Tracheal epithelial cell (primary cell): Measurements from ENCODE around the gene SDC4. TPM values are rescaled to one million over a fixed set of nuclear protein-coding genes. Genes with fewer than 3 reads are reported as not detected.

ENCODE experiments used
- total RNA-seq: library from RNA; depleted of rRNA; stranded (reverse); fragments of >200 nt; gene quantifications from 2 replicates; pipeline ENCODE4 v1.2.1, GENCODE V29; 2014

The SDC4 gene
- total RNA-seq, result 335 and 460 TPM in 2 replicates

GRCh38 chr20:45347936-45348778 is at the start of gene SDC4:
Gene SDC4, minus strand, starts transcription at chr20:45348424. Its CDS starts 40 bp downstream, at chr20:45348384.

GRCh38 chr20:45378191-45378590 is 30.0 kb upstream of the SDC4 start, which contains the start of gene TP53TG5:
Gene TP53TG5, minus strand, starts transcription at chr20:45378325. Its CDS starts 89 bp downstream, at chr20:45378236.

GRCh38 chr20:45362804-45363610 is 14.8 kb upstream of the SDC4 start, which contains the start of gene SYS1:
Gene SYS1, plus strand, starts transcription at chr20:45363156. Its CDS starts 376 bp downstream, at chr20:45363532.

GRCh38 chr20:45308117-45308778 is 40.0 kb downstream of the SDC4 start, which contains the start of gene MATN4:
Gene MATN4, minus strand, starts transcription at chr20:45308299. Its CDS starts 2,717 bp downstream, at chr20:45305582.

GRCh38 chr20:45306431-45306982 is 41.7 kb downstream of the SDC4 start, which contains the start of gene RBPJL:
Gene RBPJL, plus strand, starts transcription at chr20:45306840. Its CDS starts 83 bp downstream, at chr20:45306923.

Other genes starting within 250 kb of the SDC4 start
- gene KCNS1, start 247.3 kb downstream of the SDC4 start, total RNA-seq, result 1.1 and 3.9 TPM in 2 replicates
- gene WFDC5, start 233.2 kb downstream of the SDC4 start, total RNA-seq, result 2.4 TPM in 1 of 2 replicates, not detected in the other
- gene WFDC12, start 224.0 kb downstream of the SDC4 start, total RNA-seq, result 0.96 TPM in 1 of 2 replicates, not detected in the other
- gene PI3, start 173.5 kb downstream of the SDC4 start, total RNA-seq, result 7.0 and 45.3 TPM in 2 replicates
- gene SEMG1, start 141.4 kb downstream of the SDC4 start, total RNA-seq, result not detected in 2 replicates
- gene SEMG2, start 127.1 kb downstream of the SDC4 start, total RNA-seq, result not detected in 2 replicates
- 837 and 1,171 TPM in 2 replicates for gene SLPI, start 93.9 kb downstream of the SDC4 start, total RNA-seq
- not detected in 2 replicates for gene RBPJL, start 41.6 kb downstream of the SDC4 start, total RNA-seq
- gene MATN4, start 40.1 kb downstream of the SDC4 start, total RNA-seq, result 0.21 TPM in 1 of 2 replicates, not detected in the other
- 14.1 and 28.2 TPM in 2 replicates for gene SYS1, start 14.7 kb upstream of the SDC4 start, total RNA-seq
- under 0.01 and 0.21 TPM in 2 replicates for gene TP53TG5, start 29.9 kb upstream of the SDC4 start, total RNA-seq
- 22.6 and 22.7 TPM in 2 replicates for gene DBNDD2, start 59.9 kb upstream of the SDC4 start, total RNA-seq
- gene PIGT, start 67.7 kb upstream of the SDC4 start, total RNA-seq, result 22.2 and 23.4 TPM in 2 replicates
- gene WFDC2, start 121.3 kb upstream of the SDC4 start, total RNA-seq, result 0.96 TPM in 1 of 2 replicates, not detected in the other
- gene SPINT3, start 167.2 kb upstream of the SDC4 start, total RNA-seq, result not detected in 2 replicates
- not detected in 2 replicates for gene WFDC6, start 191.1 kb upstream of the SDC4 start, total RNA-seq
- not detected in 2 replicates for gene EPPIN, start 199.0 kb upstream of the SDC4 start, total RNA-seq
- not detected in 2 replicates for gene WFDC8, start 230.9 kb upstream of the SDC4 start, total RNA-seq